Fibroblast of villous mesenchyme (primary cell): Measurements from ENCODE around the gene C1orf74. TPM values are rescaled to one million over a fixed set of nuclear protein-coding genes. Genes with fewer than 3 reads are reported as not detected.
A peak's percentile ranks its signal among the peaks of the same experiment; 100 is the strongest.

Experiments used
- DNase-seq: peaks from one replicate; pipeline ENCODE4 v3.0.0-alpha.2; 2010; ENCODE audit warnings: low read depth
- H3K4me3 ChIP-seq: 2 replicates; pipeline ENCODE4 v1.5.1; 2011; ENCODE audit warnings: low read depth, mild to moderate bottlenecking, low read length
- total RNA-seq: library from RNA; depleted of rRNA; stranded (reverse); fragments of >200 nt; gene quantifications from 2 replicates; pipeline ENCODE4 v1.2.3, GENCODE V29; 2012
- TF ChIP-seq, protein P1 (sequence below): IDR thresholded peaks from 2 replicates; pipeline ENCODE4 v1.5.1; 2012; ENCODE audit warnings: low read depth, mild to moderate bottlenecking, low read length; ENCODE audit not compliant: insufficient read depth

C1orf74 gene
- total RNA-seq, 1 donor: 3.0 TPM

DNA sequence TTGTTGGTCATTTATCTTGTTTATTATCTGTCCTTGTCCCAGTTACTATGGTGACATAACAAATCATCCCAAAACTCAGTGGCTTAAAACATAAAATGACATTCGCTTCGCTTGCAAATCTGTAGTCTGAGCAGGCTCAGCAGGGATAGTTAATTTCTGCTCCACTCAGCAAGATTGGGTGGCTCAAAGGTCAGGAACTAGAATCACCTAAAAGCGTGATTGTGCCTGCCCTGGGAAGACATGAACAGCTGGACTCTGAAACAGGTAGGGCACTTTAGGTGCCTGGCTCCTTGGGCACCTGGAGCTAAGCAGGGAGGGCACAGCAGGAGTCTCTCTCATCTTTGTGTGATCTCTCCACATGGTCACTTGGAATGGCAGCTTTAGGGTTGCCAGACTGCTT lies 43.2 kb downstream of the C1orf74 start:
- TF ChIP-seq, protein P1, sequence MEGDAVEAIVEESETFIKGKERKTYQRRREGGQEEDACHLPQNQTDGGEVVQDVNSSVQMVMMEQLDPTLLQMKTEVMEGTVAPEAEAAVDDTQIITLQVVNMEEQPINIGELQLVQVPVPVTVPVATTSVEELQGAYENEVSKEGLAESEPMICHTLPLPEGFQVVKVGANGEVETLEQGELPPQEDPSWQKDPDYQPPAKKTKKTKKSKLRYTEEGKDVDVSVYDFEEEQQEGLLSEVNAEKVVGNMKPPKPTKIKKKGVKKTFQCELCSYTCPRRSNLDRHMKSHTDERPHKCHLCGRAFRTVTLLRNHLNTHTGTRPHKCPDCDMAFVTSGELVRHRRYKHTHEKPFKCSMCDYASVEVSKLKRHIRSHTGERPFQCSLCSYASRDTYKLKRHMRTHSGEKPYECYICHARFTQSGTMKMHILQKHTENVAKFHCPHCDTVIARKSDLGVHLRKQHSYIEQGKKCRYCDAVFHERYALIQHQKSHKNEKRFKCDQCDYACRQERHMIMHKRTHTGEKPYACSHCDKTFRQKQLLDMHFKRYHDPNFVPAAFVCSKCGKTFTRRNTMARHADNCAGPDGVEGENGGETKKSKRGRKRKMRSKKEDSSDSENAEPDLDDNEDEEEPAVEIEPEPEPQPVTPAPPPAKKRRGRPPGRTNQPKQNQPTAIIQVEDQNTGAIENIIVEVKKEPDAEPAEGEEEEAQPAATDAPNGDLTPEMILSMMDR: no peak
- no peak for DNase-seq
- no peak overlapping the region for H3K4me3 ChIP-seq

DNA sequence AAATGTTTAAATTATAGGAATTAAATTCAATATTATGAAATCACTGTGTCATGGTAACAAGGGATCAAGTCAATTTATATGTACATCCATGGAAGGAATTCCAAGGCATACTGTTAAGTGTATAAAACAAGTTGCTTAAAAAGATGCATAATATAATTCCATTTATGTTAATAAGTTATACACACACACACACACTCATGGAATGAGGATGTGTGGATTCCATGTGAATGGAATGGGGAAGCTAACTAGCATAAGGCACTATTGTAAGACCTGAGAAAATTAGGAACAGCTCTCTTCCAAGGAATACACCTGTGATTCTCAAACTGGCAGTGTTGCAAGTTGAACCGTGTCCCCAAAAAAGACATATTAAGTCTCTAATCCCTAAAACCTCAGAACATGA lies 46.1 kb downstream of the C1orf74 start:
- TF ChIP-seq, protein P1: no peak
- no peak for DNase-seq
- no peak overlapping the region for H3K4me3 ChIP-seq

DNA sequence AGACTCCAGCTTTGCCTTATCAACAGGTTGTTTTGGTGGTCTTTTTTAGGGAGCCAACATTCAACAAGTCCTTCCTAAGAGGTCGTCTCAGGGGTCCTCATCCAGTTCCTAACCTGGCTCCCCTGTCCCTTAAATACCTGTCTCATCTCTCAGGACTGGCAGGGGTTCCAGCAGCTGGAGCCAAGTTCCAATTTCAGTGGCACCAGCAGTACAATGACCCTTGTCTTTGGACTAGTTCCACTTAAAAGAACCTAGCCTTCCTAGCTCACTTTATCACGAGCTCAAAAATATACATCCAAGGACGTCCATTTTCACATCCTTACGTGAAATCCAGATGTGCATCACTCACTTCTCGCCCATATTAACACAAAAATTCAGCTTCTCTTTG lies 47.2 kb downstream of the C1orf74 start:
- no peak for DNase-seq
- TF ChIP-seq, protein P1: no peak
- no peak overlapping the region for H3K4me3 ChIP-seq

DNA sequence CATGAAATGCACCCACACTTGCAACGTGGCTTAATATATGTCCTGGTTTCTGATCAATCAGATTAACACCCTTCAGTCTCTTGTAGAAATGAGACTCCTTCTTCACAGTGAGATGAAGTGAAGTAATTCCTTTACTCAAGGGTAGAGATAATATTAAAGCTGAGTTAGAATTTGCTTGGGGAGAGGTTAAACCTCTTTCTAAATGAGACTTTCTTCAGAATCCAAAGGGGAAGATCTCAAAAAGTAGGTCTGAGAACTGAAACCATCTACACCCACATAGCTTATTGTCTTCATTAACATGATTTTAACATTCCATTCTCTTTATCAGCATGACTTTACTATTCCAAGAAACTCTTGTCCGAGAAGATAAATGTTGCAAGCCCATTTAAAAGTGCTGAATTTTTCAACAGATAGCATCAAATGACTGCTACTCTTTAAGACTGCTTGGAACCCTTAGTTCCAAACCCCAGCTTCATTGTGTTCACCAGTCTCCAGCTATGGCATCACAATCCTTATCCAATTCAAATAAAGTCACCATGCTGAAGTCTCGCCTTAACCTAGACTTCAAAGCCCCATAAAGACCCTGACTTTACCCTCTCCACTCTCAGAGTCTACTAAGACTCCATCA lies 47.8 kb downstream of the C1orf74 start:
- H3K4me3 ChIP-seq: no peak overlapping the region
- no peak for DNase-seq
- TF ChIP-seq, protein P1: no peak

DNA sequence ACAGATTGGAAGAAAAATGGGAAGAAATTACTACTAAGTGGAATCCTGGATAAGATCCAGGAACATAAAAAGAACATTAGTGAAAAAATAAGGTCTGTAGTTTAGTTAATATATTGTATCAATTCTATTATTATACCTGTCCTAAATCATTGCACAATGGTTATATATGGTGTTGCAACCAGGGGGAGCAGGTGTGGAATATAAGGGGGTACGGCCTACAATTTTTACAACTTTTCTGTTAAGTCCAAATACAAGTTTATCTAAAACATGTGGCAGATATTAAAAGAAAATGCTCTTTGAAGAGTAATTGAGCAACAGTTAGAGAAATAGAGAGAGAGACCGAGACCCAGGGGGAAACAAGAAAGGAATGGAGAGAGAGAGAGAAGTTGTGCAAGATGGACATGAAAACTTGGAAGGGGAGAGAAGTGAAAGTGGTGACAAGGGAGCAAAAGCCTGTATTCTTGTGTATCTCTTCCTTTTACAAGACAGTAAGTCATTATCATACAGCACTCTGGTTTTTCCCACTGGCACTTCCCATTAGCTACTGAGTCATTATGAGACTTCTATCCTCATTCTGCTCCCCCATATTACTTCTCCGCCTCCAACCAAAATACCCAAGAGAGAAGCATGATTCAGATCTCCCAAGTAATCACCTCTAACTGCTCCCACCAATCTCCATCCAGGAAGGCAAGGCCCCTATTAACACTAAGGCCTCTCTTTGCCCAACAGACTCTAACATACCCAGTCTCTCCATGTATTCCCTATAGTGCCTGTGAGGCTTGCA lies 50.8 kb downstream of the C1orf74 start:
- no peak overlapping the region for H3K4me3 ChIP-seq
- DNase-seq: peak; percentile 36

DNA sequence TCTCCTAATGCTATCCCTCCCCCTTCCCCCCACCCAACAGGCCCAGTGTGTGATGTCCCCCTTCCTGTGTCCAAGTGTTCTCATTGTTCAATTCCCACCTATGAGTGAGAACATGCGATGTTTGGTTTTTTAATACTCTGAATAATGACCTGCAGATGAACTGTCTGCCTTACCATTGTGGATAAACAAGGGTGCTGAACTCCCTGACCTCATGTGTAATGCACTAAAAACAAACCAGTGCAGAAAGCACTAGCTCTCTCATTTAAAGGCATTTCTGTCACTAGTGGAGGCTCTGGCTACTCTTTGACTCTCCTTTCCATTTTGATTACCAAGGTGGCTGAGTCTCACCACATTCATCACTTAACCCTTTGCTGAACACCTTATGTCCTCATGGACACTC lies 51.6 kb downstream of the C1orf74 start:
- TF ChIP-seq, protein P1: no peak
- DNase-seq: no peak
- H3K4me3 ChIP-seq: no peak overlapping the region

More for the DNA sequence above, 50.8 kb downstream of the C1orf74 start:
- TF ChIP-seq, protein P1: no peak

DNA sequence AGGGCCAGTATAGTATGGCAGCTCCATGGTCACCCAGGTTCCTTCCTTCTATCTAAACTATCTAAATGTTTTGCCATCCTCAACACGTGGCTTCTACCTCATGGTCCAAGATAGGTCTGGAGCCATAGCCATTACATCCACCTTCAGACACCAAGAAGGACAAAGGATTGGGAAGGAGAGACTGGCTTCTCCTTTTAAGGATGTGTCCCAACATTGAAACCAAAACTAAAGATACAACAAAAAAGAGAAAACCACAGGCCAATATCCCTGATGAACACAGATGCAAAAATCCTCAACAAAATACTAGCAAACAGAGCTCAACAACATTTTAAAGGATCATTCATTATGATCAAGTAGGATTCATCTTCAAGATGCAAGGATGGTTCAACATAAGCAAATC lies 54.9 kb downstream of the C1orf74 start:
- DNase-seq: no peak
- TF ChIP-seq, protein P1: no peak
- H3K4me3 ChIP-seq: no peak overlapping the region
